ENCODE results near the gene TBL3. TPM values are rescaled to one million over a fixed set of nuclear protein-coding genes. Genes with fewer than 3 reads are reported as not detected.

Gene TBL3
- total RNA-seq, 1 experiment from 2014 or later: 51.3 TPM

- Histone ChIP-seq H3K9me3 (ENCODE audit: insufficient read depth, low read depth) (no peaks in the 10 kb centered on the region), H2AFZ (no peak overlapping the region), H3K4me2 (peak overlapping the region; percentile 99), H4K20me1 (ENCODE audit: insufficient read depth) (peaks cover 9% of the 10 kb centered on the region; the same call in 1 of the 2 replicates), H3K79me2 (ENCODE audit: low read depth) (peaks cover 8% of the 10 kb centered on the region), H3K27ac (no peak overlapping the region), H3K36me3 (ENCODE audit: low read depth) (peaks cover 3% of the 10 kb centered on the region; the same call in 1 of the 2 replicates), H3F3A (ENCODE audit: insufficient read depth, low read depth) (peaks cover 56% of the 10 kb centered on the region), H3K4me3 (peak overlapping the region; percentile 55; the same call in 1 of the 2 replicates), H3K4me1 (replicated peaks; ENCODE audit: insufficient read depth) (peaks cover 50% of the 10 kb centered on the region), H3K27me3 (ENCODE audit: insufficient read depth, low read depth) (no peaks in the 10 kb centered on the region), H3K9me2 (ENCODE audit: insufficient read depth) (no peaks in the 10 kb centered on the region)
- ChIA-PET POLR2A (ENCODE audit: unreplicated experiment) (interaction anchor here (0.6 to 1.4 kb wide), 3 partner anchors 14 to 248 kb away, joined by 3 to 10 read pairs (median 3); partner anchors contain the start of gene RPS2), CTCF (no interaction called here)
- no TSS peak for BruUV-seq (replicated peaks)
- intact Hi-C loops (cut with micrococcal nuclease; ENCODE audit: unreplicated experiment): no loop called here
- TF ChIP-seq CTCF (conservative IDR thresholded peaks at IDR 0.05) (no peak), EZH2 (IDR thresholded peaks at IDR 0.05; ENCODE audit: low read depth) (no peak)
- DNase-seq: no peak
Observed at GRCh38 chr16:1978476-1979120, 6.7 kb downstream of the TBL3 start.

- intact Hi-C loops (cut with micrococcal nuclease; ENCODE audit: unreplicated experiment): loop anchor here (5.0 kb wide), 2 partner anchors 68 to 163 kb away; partner anchors contain the start of genes NTHL1 and TSC2
- DNase-seq: peak; percentile 77 to 97
Observed at GRCh38 chr16:1979271-1980029, 7.6 kb downstream of the TBL3 start.

More at GRCh38 chr16:1979271-1980029, 7.6 kb downstream of the TBL3 start:
- H3K4me2 ChIP-seq: peak overlapping the region; percentile 99
- no peaks in the 10 kb centered on the region for H3K9me2 ChIP-seq (ENCODE audit: insufficient read depth)
- H3K79me2 ChIP-seq (ENCODE audit: low read depth): peaks cover 2% of the 10 kb centered on the region; the same call in 1 of the 2 replicates
- H3K27ac ChIP-seq: peak overlapping the region; percentile 62
- H3K36me3 ChIP-seq (ENCODE audit: low read depth): 0 out of 2 replicates have a peak, but pooled peaks cover 3% of the 10 kb centered on the region
- TSS peak; percentile 27 for BruUV-seq (replicated peaks)
- H3K9me3 ChIP-seq (ENCODE audit: insufficient read depth, low read depth): no peaks in the 10 kb centered on the region
- H4K20me1 ChIP-seq (ENCODE audit: insufficient read depth): 0 out of 2 replicates have a peak, but pooled peaks cover 5% of the 10 kb centered on the region
- ChIA-PET CTCF (no interaction called here), POLR2A (ENCODE audit: unreplicated experiment) (interaction anchor here (0.6 to 1.4 kb wide), 4 partner anchors 15 to 1203 kb away, joined by 3 to 10 read pairs (median 4); partner anchors contain the start of gene RPS2)
- TF ChIP-seq EZH2 (IDR thresholded peaks at IDR 0.05; ENCODE audit: low read depth): no peak
- TF ChIP-seq CTCF (conservative IDR thresholded peaks at IDR 0.05): no peak; the same call in 1 of the 2 replicates
- peak overlapping the region; percentile 81 for H2AFZ ChIP-seq
- peaks cover 51% of the 10 kb centered on the region for H3K4me1 ChIP-seq (replicated peaks; ENCODE audit: insufficient read depth)
- H3F3A ChIP-seq (ENCODE audit: insufficient read depth, low read depth): peaks cover 58% of the 10 kb centered on the region
- H3K27me3 ChIP-seq (ENCODE audit: insufficient read depth, low read depth): no peaks in the 10 kb centered on the region
- peak overlapping the region; percentile 55 for H3K4me3 ChIP-seq
